Transverse colon (tissue), 4 donors: Measurements from ENCODE around the gene MYO18B. TPM values are rescaled to one million over a fixed set of nuclear protein-coding genes. Genes with fewer than 3 reads are reported as not detected.

Source experiments
- DNase-seq: peaks from one replicate; pipeline ENCODE4 v3.0.0-alpha.2; 2019
- H3K27ac ChIP-seq, 4 donors: fragments of 200-600 bp; sonication (generic); 2 replicates each; pipeline ENCODE4 v1.5.1; 2016 to 2018; ENCODE audit warnings: inconsistent platforms in 4 of 4
- H3K27me3 ChIP-seq: fragments of 200-600 bp; sonication (generic); 2 replicates; pipeline ENCODE4 v1.5.1; 2017; ENCODE audit warnings: inconsistent platforms
- H3K36me3 ChIP-seq, 4 donors: fragments of 200-600 bp; sonication (generic); 2 replicates each; pipeline ENCODE4 v1.5.1; 2017 to 2019; ENCODE audit warnings: inconsistent platforms in 4 of 4
- H3K4me1 ChIP-seq, 4 donors: fragments of 200-600 bp; sonication (generic); 2 replicates each; pipeline ENCODE4 v1.5.1; 2017 to 2020; ENCODE audit warnings: inconsistent platforms in 4 of 4
- H3K4me3 ChIP-seq, 4 donors: fragments of 200-600 bp; sonication (generic); 1 replicate in 1 of 4; 2 replicates in 3 of 4; pipeline versions ENCODE4 v1.5.1 to v1.6.1; 2017 to 2019; ENCODE audit warnings: inconsistent platforms in 4 of 4
- H3K9me3 ChIP-seq, 2 donors: fragments of 200-600 bp; sonication (generic); 2 replicates each; pipeline ENCODE4 v1.5.1; 2017 to 2019; ENCODE audit warnings: inconsistent platforms in 2 of 2
- EP300 ChIP-seq: sonication (generic); formaldehyde crosslinking; IDR thresholded peaks from one replicate; pipeline ENCODE4 v1.6.1; 2017; ENCODE audit warnings: antibody characterized with exemption, low read depth
- POLR2A ChIP-seq: fragments of 450-650 bp; IDR thresholded peaks from one replicate; pipeline ENCODE4 v1.6.1; 2016; ENCODE audit warnings: antibody characterized with exemption, mild to moderate bottlenecking, moderate library complexity
- POLR2AphosphoS5 ChIP-seq, 3 donors: sonication (generic); formaldehyde crosslinking; IDR thresholded peaks; one replicate each; pipeline ENCODE4 v1.6.1; 2016; ENCODE audit warnings: antibody characterized with exemption in 3 of 3
- WGBS, 2 donors: methylation state at CpG; one replicate each; pipeline ENCODE4 v1.1.5; 2018; ENCODE audit warnings: low coverage in 1 of 2; 5-methylcytosine and 5-hydroxymethylcytosine counted together
- in situ Hi-C, 4 donors: fragments of 200-750 bp; cut with MboI; loops; one replicate each; pipeline versions ENCODE4 v1.15.0 to v1.15.1; 2017; ENCODE audit warnings: low sequenced_read_pairs in 3 of 4, low pct_ligation_motif_present in 1 of 4, low pct_unique_long_range_greater_than_20kb in 1 of 4
- intact Hi-C: fragments of 100-400 bp; cut with DNase I; formaldehyde crosslinking; loops from one replicate; pipeline ENCODE4 v1.15.1; 2023; ENCODE audit warnings: low total_unique reads
- total RNA-seq, 4 donors: library from RNA; depleted of rRNA; stranded (reverse); fragments of >200 nt; gene quantifications; one replicate each; pipeline ENCODE4 v1.1.0, GENCODE V29; 2016
- TF ChIP-seq, protein P1 (sequence below), 5 experiments: fragments of 200-600 bp in 3 of 5; fragments of 450-650 bp in 2 of 5; sonication (generic) in 3 of 5; IDR thresholded peaks; 1 replicate in 2 of 5; 2 replicates in 3 of 5; pipeline ENCODE4 v1.5.1; 2016 to 2017; ENCODE audit warnings: antibody characterized with exemption in 5 of 5, inconsistent platforms in 3 of 5, mild to moderate bottlenecking in 2 of 5, moderate library complexity in 1 of 5

The MYO18B gene
- total RNA-seq, 4 donors from 2014 or later = 0.27 TPM; not detected in 3

- intact Hi-C loops = no loop called here
These were observed 1.1 kb downstream of the MYO18B start for GRCh38 chr22:25742918-25743708.

GRCh38 chr22:25744694-25745093 is 2.7 kb downstream of the MYO18B start:
- Histone ChIP-seq H3K36me3 (no peaks in the 10 kb centered on the region), H3K27me3 (no peaks in the 10 kb centered on the region), H3K4me3 (no peak overlapping the region), H3K27ac (no peak overlapping the region), H3K9me3 (no peaks in the 10 kb centered on the region), H3K4me1 (peaks cover 0 to 18% (median 0%) of the 10 kb centered on the region in 4 donors)
- 92% methylated on average over 4 of the region's 4 CpGs for WGBS, 2 donors
- in situ Hi-C loops = no loop called here
- no peak for DNase-seq
- TF ChIP-seq POLR2A (no peak), EP300 (no peak), POLR2AphosphoS5 (IDR thresholded peaks at IDR 0.05) (no peak)
- TF ChIP-seq, protein P1, sequence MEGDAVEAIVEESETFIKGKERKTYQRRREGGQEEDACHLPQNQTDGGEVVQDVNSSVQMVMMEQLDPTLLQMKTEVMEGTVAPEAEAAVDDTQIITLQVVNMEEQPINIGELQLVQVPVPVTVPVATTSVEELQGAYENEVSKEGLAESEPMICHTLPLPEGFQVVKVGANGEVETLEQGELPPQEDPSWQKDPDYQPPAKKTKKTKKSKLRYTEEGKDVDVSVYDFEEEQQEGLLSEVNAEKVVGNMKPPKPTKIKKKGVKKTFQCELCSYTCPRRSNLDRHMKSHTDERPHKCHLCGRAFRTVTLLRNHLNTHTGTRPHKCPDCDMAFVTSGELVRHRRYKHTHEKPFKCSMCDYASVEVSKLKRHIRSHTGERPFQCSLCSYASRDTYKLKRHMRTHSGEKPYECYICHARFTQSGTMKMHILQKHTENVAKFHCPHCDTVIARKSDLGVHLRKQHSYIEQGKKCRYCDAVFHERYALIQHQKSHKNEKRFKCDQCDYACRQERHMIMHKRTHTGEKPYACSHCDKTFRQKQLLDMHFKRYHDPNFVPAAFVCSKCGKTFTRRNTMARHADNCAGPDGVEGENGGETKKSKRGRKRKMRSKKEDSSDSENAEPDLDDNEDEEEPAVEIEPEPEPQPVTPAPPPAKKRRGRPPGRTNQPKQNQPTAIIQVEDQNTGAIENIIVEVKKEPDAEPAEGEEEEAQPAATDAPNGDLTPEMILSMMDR (IDR thresholded peaks at IDR 0.05) = no peak
- intact Hi-C loops = no loop called here

More at GRCh38 chr22:25742918-25743708, 1.1 kb downstream of the MYO18B start:
- TF ChIP-seq EP300 = no peak
- no peak for TF ChIP-seq POLR2AphosphoS5 (IDR thresholded peaks at IDR 0.05)
- TF ChIP-seq, protein P1 (IDR thresholded peaks at IDR 0.05) = no peak
- no peaks in the 10 kb centered on the region for H3K27me3 ChIP-seq
- DNase-seq = no peak
- no peak overlapping the region for H3K4me3 ChIP-seq
- in situ Hi-C loops = no loop called here
- peaks cover 0 to 8% (median 0%) of the 10 kb centered on the region in 4 donors for H3K4me1 ChIP-seq
- H3K9me3 ChIP-seq = no peaks in the 10 kb centered on the region
- no peaks in the 10 kb centered on the region for H3K36me3 ChIP-seq
- 82% methylated on average over 6 of the region's 6 CpGs; no CpG with 5 or more reads in 1 of the 2 donors for WGBS, 2 donors
- H3K27ac ChIP-seq = no peak overlapping the region

- Histone ChIP-seq H3K4me1 (peaks cover 0 to 18% (median 0%) of the 10 kb centered on the region in 4 donors), H3K36me3 (no peaks in the 10 kb centered on the region), H3K4me3 (no peak overlapping the region), H3K27me3 (no peaks in the 10 kb centered on the region), H3K9me3 (no peaks in the 10 kb centered on the region), H3K27ac (no peak overlapping the region)
- intact Hi-C loops = no loop called here
- WGBS, 2 donors = 71 to 79% methylated on average over 5 to 7 of the region's 7 CpGs
- no peak for DNase-seq
- TF ChIP-seq POLR2A (no peak), EP300 (no peak), POLR2AphosphoS5 (IDR thresholded peaks at IDR 0.05) (no peak)
- TF ChIP-seq, protein P1 (IDR thresholded peaks at IDR 0.05) = no peak
- in situ Hi-C loops = no loop called here
These were observed 3.5 kb downstream of the MYO18B start for GRCh38 chr22:25745341-25746011.

DNA sequence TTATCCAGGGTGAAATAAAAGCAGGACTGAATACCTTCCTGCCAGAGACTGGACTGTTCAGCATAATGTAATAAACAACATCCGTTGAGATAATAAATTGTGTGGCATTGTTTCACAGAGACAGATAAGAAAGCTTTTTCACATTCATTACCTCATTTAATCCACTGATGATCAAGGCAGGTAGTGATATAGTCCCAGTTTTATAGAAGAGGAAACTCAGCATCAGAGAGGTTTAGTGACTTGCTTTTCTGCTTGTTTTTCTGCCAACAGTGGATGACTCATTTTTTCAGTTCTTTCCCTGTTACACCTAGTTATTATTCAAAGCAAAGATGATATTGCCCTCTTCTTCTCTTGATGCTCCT is 4.0 kb downstream of the MYO18B start:
- Histone ChIP-seq H3K36me3 (no peaks in the 10 kb centered on the region), H3K4me3 (no peak overlapping the region), H3K4me1 (peaks cover 0 to 18% (median 0%) of the 10 kb centered on the region in 4 donors), H3K27ac (no peak overlapping the region), H3K9me3 (no peaks in the 10 kb centered on the region), H3K27me3 (no peaks in the 10 kb centered on the region)
- no peak for DNase-seq
- TF ChIP-seq, protein P1 (IDR thresholded peaks at IDR 0.05) = no peak
- TF ChIP-seq EP300 (no peak), POLR2AphosphoS5 (IDR thresholded peaks at IDR 0.05) (no peak), POLR2A (no peak)
- intact Hi-C loops (no loop called here), in situ Hi-C loops (no loop called here)
- WGBS, 2 donors = 6 to 27% methylated on average over 1 of the region's 1 CpG
